Retinal pigment epithelial cell (primary cell): Measurements from ENCODE around the gene QRFPR.

Experiments used
- DNase-seq: peaks from one replicate; pipeline ENCODE4 v3.0.0-alpha.2; 2010; ENCODE audit warnings: low read depth
- H3K4me3 ChIP-seq: 2 replicates; pipeline ENCODE4 v1.5.1; 2011; ENCODE audit warnings: mild to moderate bottlenecking, low read length, control low read depth, moderate library complexity
- CTCF ChIP-seq: conservative IDR thresholded peaks from 2 replicates; pipeline ENCODE4 v1.5.1; 2011; ENCODE audit warnings: low read depth, low read length, control low read depth, inconsistent platforms

QRFPR gene

GRCh38 chr4:121397434-121397833, 16.6 kb upstream of the QRFPR start:
- DNase-seq, result no peak
- H3K4me3 ChIP-seq, result no peak overlapping the region
- no peak for TF ChIP-seq CTCF

- no peak for DNase-seq
- no peak overlapping the region for H3K4me3 ChIP-seq
- no peak for TF ChIP-seq CTCF
Measured at GRCh38 chr4:121392426-121393086, 11.7 kb upstream of the QRFPR start.

DNA sequence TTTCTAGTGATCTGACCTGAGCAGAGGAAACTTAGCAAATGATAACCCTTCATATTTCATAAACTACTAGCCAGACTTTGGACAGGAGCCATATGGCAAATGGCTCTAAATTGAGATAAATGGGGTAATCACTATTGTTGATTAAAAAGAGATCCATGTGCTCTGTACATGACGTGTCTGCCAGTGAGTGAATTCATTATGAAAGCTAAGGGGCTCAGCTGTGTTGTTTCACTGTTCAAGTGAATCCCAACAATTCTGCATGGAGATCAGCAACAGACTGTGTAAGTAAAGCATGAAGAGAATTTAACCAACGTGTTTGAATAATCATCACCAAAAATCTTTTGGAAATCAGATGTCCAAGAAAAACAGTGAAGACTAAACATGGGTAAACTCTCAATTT, 9.5 kb upstream of the QRFPR start:
- TF ChIP-seq CTCF, result no peak

DNA sequence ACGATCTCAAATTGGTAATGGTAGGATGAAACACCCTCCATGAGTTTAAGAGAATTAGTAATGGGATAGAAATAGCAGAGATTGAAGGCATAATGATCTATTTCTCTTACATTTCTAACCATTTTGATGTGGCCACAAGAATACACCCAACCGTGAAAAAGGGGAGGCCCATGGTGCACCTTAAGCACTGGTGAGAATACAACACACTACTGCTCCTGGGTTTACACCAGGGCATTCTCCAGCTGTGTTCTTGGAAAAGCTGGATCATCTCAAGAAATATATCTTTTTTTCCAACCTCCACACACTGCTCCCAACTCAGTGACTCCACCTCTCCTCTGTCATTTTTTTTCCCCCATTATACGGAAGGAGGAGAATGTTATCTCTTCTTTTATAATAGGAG, 1.5 kb downstream of the QRFPR start:
- no peak for TF ChIP-seq CTCF

More for the DNA sequence above, 9.5 kb upstream of the QRFPR start:
- no peak overlapping the region for H3K4me3 ChIP-seq
- DNase-seq, result no peak

GRCh38 chr4:121377076-121377475, 3.7 kb downstream of the QRFPR start:
- H3K4me3 ChIP-seq, result no peak overlapping the region
- TF ChIP-seq CTCF, result no peak
- DNase-seq, result no peak

More for the DNA sequence above, 1.5 kb downstream of the QRFPR start:
- no peak for DNase-seq
- H3K4me3 ChIP-seq, result no peak overlapping the region

DNA sequence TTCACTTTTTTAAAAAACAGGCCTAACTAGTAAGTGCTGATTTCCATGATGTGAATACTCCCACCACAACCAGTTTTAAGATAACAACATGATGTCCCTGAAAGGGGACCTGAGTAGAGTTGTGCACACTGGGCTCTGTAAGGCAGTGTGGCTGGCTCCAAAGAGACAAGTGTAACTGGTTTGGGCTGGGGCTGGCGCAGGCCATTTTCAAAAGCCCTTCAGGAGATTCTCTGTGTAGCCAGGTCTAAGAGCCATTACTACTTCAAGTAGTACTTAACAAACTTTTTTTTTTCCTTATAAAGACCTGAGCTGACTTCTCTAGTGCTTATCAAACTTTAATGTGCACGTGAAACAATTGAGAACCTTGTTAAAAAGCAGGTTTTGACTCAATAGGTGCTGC, 4.3 kb downstream of the QRFPR start:
- TF ChIP-seq CTCF, result no peak
- H3K4me3 ChIP-seq, result no peak overlapping the region
- no peak for DNase-seq

DNA sequence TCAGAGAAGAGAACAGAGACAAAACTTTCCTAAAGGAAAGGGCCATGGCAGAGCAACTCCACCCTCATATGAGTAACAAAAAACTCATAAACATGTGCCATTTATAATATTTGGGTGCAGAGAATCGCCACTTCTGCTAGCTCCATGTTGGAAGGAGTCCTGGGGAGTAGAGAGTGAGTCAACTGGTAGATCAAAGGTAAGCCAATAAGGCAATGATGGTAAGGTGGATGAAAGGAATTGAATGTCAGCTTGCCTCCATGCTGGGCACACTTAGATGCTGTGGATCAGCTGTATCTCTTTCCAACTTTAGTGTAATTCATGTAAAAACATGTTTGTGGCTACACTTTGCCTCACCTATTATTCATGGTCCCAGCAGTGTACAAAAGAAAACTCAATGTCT, 4.7 kb downstream of the QRFPR start:
- H3K4me3 ChIP-seq, result no peak overlapping the region
- no peak for TF ChIP-seq CTCF
- DNase-seq, result no peak
